ENCODE data around the gene TIFAB.

- TF ChIP-seq TCF7L2 (IDR thresholded peaks at IDR 0.05; ENCODE audit: borderline replicate concordance, extremely low read depth, insufficient read depth, insufficient read length) = no peak
- TF ChIP-seq CTCF (IDR thresholded peaks at IDR 0.05 in 2 of 3, conservative IDR thresholded peaks at IDR 0.05 in 1 of 3; ENCODE audit: borderline replicate concordance in 1 of 3, insufficient read depth in 1 of 3, low read depth in 2 of 3, low read length in 2 of 3) = no peak
- no peak for TF ChIP-seq SP1 (IDR thresholded peaks at IDR 0.05; ENCODE audit: low read depth)
- no peak for TF ChIP-seq EZH2 (IDR thresholded peaks at IDR 0.05)
- no peak for TF ChIP-seq POLR2AphosphoS5 (IDR thresholded peaks at IDR 0.05; ENCODE audit: low read depth, low read length)
- no peak for TF ChIP-seq ZBTB33 (IDR thresholded peaks at IDR 0.05; ENCODE audit: extremely low read depth, insufficient replicate concordance, low read length)
- TF ChIP-seq MAX (IDR thresholded peaks at IDR 0.05) = no peak
- TF ChIP-seq ZNF274 (IDR thresholded peaks at IDR 0.05; ENCODE audit: low read depth, low read length) = no peak
- no peak for TF ChIP-seq RAD21 (IDR thresholded peaks at IDR 0.05; ENCODE audit: low read depth)
- no peak for TF ChIP-seq CEBPB (IDR thresholded peaks at IDR 0.05; ENCODE audit: low read depth)
These were observed 35.1 kb downstream of the TIFAB start for GRCh38 chr5:135417083-135417482.

All from HCT116 (cell line).